Breast epithelium (tissue), 3 donors: ENCODE measurements around the gene HEATR1.

Experiments
- POLR2AphosphoS5 ChIP-seq, 3 donors: sonication (generic); formaldehyde crosslinking; IDR thresholded peaks; one replicate each; pipeline ENCODE4 v1.6.1; 2017; ENCODE audit warnings: antibody characterized with exemption in 3 of 3
- TF ChIP-seq, protein P1 (sequence below), 3 donors: fragments of 450-650 bp; IDR thresholded peaks; one replicate each; pipeline ENCODE4 v1.5.1; 2016 to 2017; ENCODE audit warnings: antibody characterized with exemption in 3 of 3, mild to moderate bottlenecking in 3 of 3, moderate library complexity in 3 of 3

DNA sequence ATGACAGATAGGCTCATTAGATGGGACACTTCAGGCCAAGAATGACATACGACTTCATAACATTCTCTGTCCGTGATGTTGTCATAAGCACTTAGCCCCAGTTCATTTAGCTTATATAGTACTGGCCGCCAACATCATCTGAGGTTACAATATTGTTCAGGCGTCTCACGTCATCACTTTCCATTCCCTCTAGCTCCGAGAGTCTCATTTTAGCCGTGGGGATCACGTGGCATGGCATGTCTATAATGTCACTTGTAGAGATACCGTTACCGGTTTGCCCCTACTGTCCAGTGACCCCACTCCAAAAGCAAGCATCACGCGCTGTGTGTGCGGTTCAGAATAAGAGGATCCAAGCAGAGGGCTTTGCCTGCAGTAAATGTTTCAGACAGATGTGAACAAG, 34.6 kb upstream of the HEATR1 start:
- TF ChIP-seq, protein P1, sequence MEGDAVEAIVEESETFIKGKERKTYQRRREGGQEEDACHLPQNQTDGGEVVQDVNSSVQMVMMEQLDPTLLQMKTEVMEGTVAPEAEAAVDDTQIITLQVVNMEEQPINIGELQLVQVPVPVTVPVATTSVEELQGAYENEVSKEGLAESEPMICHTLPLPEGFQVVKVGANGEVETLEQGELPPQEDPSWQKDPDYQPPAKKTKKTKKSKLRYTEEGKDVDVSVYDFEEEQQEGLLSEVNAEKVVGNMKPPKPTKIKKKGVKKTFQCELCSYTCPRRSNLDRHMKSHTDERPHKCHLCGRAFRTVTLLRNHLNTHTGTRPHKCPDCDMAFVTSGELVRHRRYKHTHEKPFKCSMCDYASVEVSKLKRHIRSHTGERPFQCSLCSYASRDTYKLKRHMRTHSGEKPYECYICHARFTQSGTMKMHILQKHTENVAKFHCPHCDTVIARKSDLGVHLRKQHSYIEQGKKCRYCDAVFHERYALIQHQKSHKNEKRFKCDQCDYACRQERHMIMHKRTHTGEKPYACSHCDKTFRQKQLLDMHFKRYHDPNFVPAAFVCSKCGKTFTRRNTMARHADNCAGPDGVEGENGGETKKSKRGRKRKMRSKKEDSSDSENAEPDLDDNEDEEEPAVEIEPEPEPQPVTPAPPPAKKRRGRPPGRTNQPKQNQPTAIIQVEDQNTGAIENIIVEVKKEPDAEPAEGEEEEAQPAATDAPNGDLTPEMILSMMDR (IDR thresholded peaks at IDR 0.05) = no peak
- no peak for TF ChIP-seq POLR2AphosphoS5 (IDR thresholded peaks at IDR 0.05)
